Medulla oblongata (tissue), 1 donor: ENCODE data around the gene NKD2.
"Not testable (repeated sequence)": the region's sequence is repeated elsewhere in the genome, so short reads cannot be mapped to it uniquely, and the experiment has no call there.

ENCODE experiments used
- DNase-seq: peaks from one replicate; pipeline ENCODE4 v3.0.0-alpha.2; 2015; ENCODE audit errors: extremely low spot score

NKD2 gene

GRCh38 chr5:1068895-1069719 is 60.5 kb downstream of the NKD2 start:
- DNase-seq = no peak

GRCh38 chr5:1069720-1070088 is 61.1 kb downstream of the NKD2 start:
- DNase-seq = no peak

GRCh38 chr5:1073239-1074102 is 64.9 kb downstream of the NKD2 start:
- no peak for DNase-seq

- DNase-seq = no peak
Measured at GRCh38 chr5:1074226-1074625, 65.6 kb downstream of the NKD2 start.

GRCh38 chr5:1074816-1075554 is 66.4 kb downstream of the NKD2 start:
- no peak for DNase-seq

- DNase-seq = no peak
Measured at GRCh38 chr5:1075555-1075881, 66.9 kb downstream of the NKD2 start.

GRCh38 chr5:1075931-1076330 is 67.3 kb downstream of the NKD2 start:
- DNase-seq = no peak

GRCh38 chr5:1076406-1076805 is 67.8 kb downstream of the NKD2 start:
- DNase-seq = no peak

- DNase-seq = no peak
Measured at GRCh38 chr5:1077026-1077425, 68.4 kb downstream of the NKD2 start.

GRCh38 chr5:1077491-1078020 is 69.0 kb downstream of the NKD2 start:
- DNase-seq = no peak

- DNase-seq = no peak
Measured at GRCh38 chr5:1078206-1078605, 69.6 kb downstream of the NKD2 start.

GRCh38 chr5:1078851-1079250 is 70.2 kb downstream of the NKD2 start:
- DNase-seq = no peak

- no peak for DNase-seq
Measured at GRCh38 chr5:1079486-1079885, 70.9 kb downstream of the NKD2 start.

- no peak for DNase-seq
Measured at GRCh38 chr5:1079961-1080360, 71.4 kb downstream of the NKD2 start.

GRCh38 chr5:1080432-1080831 is 71.8 kb downstream of the NKD2 start:
- DNase-seq = no peak

GRCh38 chr5:1081519-1081918 is 72.9 kb downstream of the NKD2 start:
- no peak for DNase-seq

GRCh38 chr5:1083026-1083425 is 74.4 kb downstream of the NKD2 start:
- not testable (repeated sequence) for DNase-seq

- DNase-seq = no peak
Measured at GRCh38 chr5:1083823-1084605, 75.4 kb downstream of the NKD2 start.

- no peak for DNase-seq
Measured at GRCh38 chr5:1085391-1085790, 76.8 kb downstream of the NKD2 start.

- no peak for DNase-seq
Measured at GRCh38 chr5:1086137-1086536, 77.5 kb downstream of the NKD2 start.

- no peak for DNase-seq
Measured at GRCh38 chr5:1086871-1087270, 78.3 kb downstream of the NKD2 start.
